ENCODE measurements around the gene FGFR3.
A peak's percentile ranks its signal among the peaks of the same experiment; 100 is the strongest.
"Not testable (repeated sequence)": the region's sequence is repeated elsewhere in the genome, so short reads cannot be mapped to it uniquely, and the experiment has no call there.

Gene FGFR3

DNA sequence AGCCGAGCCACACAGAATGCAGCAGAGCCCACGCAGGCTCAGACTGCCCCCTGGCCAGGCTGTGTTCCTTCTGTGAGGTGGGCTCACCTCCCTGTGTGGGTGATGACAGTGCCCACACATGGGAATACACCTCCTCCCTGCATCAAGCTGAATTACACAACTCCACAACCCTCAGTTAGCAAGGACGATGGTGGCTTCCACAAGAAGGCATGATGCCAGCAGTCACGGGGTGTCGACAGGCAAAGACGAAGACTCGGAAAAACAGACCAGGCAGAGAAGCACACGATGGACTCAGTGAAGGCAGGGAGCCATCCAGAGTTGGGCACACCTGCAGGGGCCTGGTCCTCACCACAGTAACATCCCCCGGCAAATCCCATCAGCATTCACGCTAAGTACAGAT is 50.8 kb downstream of the FGFR3 start:
- no peak for DNase-seq

DNA sequence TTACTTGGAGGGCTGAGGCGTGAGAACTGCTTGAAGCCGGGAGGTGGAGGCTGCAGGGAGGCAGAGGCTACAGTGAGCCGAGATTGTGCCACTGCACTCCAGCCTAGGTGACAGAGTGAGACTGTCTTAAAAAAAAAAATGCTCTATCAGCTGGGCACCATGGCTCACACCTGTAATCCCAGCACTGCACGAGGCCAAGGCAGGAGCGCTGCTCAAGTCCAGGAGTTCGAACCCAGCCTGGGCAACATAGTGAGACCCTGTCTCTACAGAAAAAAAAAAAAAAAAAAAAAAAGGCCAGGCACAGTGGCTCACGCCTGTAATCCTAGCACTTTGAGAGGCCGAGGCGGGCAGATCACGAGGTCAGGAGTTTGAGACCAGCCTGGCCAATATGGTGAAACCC is 51.5 kb downstream of the FGFR3 start:
- not testable (repeated sequence) for DNase-seq

DNA sequence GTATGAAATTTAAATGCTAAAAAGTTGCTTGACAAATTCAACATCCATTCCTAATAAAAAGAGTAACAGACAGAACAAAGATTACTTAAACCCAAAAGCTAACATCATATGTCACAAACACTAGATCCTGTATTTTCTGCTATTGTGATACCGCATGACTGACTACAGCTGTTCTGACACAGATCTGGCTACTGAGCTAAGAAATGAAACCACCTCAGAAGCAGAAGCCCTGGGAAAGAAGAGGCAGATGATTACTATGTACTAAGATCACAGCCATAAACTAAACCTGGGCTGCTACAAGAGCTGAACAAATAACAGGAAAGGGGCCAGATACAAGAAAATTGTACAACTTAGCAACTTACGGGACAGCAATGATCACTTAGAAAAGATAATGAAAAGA is 53.5 kb downstream of the FGFR3 start:
- DNase-seq = no peak

DNA sequence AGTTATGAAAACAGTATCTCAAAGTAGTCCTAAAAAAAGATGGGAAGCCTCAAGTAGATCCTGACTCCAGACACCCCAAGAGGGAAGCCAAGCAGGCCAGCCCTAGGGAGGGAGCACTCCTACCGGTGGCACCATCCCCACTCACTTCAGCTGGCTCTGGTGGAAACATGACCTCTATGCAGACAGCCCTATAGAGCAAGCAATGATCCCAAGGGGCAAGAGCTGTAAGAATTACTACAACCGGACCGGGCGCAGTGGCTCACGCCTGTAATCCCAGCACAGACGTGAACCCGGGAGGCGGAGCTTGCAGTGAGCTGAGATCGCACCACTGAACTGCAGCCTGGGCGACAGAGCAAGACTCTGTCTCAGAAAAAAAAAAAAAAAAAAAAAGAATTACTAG is 57.2 kb downstream of the FGFR3 start:
- no peak for DNase-seq

DNA sequence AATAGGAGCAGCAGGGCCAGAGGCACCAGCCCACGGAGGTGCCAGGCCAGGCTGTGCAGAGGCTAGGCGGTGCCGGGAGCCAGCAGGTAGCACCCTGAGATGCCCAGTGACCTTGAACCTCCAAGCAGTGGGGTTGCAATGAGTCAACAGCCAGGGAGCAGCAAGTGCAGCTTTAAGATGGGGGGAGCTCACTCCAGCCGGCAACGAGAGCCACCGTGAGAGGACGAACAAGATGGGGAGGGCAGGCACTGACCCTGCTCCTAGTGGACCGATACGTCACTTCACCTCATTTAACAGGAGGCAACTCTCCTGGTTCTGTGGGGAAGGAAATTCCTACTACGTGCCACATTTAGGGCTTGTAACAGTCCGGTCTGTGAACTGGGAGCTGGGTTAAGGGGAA is 58.1 kb downstream of the FGFR3 start:
- no peak for DNase-seq

DNA sequence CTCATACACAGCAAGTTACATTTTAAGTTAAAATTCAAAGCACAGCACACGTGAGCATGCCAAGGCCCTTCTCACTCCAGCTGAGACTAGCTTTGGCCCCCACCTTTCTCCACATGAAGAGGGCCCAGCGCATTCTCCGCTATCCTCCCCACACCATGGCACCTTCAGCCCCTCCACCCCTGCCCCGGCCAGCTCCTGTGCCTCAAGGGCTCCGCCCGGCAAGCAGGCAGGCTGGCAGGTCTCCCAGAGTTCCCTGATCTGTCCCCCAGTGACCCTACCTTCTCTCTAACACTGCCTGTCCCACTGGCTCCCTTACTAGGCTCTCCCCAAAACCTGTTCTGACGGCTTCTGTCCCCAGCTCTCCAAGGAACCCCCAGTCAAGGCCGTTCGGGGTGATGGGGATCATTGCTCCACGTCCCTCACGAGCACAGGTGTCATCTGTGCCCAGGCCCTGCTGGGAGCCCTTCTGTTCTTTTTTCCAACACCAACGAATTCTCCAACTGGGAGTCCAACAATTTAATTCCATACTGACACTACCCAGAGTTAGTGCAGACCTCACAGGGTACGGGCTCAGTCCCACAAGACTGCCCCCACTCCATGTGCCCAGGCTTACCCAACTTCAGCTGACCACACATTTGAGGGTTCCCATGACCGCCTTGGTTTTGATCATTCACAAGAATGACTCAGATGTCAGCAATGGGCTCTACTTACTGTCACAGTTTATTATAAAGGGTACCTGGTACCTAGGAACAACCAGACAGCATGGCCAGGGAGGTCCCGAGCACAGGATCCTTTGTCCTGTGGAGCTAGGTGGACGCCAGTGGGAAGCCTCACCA is 58.7 kb downstream of the FGFR3 start:
- no peak for DNase-seq

DNA sequence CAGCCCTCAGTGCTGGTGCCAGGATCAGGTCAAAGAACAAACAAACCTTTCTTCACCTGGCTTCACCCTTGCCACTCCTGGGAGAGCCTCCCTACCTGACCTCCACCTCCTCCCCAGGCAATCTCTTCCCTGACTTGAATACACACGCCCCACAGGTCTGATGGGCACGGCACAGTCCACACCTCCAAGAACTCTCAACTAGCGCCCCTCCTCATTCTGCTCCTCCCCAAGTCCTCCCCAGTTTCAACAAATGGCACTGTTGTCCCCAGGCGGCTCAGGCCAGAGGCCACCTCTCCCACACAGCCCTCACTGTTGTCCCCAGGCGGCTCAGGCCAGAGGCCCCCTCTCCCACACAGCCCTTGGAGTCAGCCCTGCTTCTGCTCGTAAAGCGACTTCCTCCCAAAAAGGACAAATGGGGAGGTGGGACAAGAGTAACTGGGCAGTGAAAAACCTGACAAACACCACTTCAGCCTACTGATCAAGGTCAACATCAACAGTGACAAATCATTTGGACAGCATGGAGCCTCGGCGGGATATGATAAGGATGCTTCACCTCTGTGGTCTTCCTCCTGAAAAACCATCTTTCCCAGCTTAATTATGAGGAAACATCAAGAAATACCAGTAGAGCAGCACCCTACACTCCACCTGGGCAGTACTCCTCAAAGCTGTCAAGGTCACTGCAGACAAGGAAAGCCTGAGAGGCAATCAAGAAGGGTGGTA is 60.0 kb downstream of the FGFR3 start:
- no peak for DNase-seq

DNA sequence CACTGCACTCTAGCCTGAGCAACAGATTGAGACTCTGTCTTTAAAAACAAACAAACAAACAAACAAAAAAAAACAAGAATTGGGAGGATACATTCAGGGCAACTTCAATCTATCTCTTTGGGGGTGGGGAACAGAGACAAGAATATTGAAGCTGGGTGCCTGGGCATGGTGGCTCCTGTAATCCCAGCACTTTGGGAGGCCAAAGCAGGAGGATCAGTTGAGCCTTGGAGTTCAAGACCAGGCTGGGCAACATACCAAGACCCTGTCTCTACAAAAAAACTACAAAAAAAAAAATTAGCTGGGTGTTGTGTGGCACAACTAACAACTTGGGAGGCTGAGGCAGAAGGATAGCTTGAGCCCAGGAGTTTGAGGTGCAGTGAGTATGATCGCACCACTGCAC is 61.7 kb downstream of the FGFR3 start:
- DNase-seq = no peak

DNA sequence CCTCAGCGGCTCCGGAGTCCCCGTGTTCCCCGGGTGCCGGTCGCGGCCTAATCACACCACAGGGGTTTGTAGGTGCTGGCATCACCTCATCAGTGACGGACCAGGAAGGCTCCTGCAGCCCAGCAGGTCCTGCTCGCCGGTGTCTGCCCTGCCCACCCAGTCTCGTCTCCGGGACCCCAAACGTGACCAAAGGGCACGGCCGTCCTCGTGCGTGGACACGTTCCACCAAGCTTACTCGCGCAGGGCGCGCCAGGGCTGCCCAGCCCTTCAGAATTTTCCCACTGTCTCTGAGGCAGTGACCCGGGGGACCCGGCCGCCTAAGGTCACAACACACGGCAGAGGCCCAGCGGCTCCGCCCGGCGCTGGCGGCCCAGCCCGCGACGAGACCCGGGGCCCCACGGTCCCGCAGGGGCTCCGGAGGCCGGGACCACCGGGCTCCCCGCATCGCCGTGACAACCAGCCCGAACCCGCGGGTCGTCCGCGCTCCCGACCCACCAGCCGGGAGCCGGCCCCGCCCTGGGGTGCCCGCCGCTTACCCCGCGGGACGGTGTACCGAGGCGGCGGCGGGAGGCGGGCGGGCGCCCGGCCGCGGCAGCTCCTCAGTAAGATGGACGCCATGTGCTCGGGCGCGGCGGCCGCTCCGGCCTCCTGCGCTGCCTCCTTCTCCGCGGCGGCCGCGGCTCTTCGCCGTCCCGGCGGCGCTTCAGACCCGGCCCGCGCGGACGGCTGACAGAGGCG is 62.4 kb downstream of the FGFR3 start:
- DNase-seq = peak; percentile 26

DNA sequence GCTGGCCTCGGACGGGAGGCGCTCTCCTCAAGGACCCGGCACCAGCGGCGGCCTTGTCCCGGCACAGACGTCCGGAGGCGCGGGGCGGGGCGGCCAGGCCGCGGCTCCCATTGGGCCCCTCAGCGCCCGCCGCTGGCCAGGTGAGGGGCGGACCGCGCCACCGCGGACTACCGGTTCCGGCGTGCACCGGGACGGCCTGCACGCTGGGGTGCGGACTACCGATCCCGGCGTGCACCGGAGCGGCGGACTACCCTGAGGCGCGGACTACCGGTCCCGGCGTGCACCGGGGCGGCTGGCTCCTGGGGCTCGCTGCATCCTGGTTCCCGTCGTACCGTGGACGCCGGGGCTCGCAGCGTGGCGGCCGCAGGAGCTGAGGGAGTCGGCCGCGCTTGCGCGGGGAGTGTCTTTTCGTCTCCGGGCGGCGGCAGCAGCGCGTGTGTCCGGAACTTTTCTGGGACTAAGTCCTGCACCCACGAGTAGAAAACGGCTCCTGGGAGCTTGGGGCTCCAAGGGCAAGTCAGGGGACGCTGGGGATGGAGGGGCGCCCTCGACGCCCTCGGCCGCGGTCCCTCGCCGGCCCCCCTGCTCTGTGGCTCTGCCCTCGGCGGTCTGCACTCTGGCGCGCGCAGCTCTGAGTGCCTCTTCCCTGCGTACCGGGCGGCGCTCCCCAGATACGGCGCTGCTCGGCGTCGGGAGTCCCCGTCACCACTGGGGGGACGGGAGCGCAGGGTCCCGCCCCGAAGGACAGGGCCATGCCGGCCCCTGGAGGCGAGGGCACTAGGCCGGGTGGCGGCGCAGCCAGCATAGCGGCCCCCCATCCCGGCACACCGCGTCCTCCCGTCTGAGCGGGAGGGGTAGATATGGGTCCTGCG is 63.2 kb downstream of the FGFR3 start, which contains the start of gene LETM1:
LETM1 (minus strand) TSS at position 86 of the 872 bp plus-strand sequence. CDS start 206 bp downstream, outside the sequence.
- DNase-seq = peak; percentile 94

DNA sequence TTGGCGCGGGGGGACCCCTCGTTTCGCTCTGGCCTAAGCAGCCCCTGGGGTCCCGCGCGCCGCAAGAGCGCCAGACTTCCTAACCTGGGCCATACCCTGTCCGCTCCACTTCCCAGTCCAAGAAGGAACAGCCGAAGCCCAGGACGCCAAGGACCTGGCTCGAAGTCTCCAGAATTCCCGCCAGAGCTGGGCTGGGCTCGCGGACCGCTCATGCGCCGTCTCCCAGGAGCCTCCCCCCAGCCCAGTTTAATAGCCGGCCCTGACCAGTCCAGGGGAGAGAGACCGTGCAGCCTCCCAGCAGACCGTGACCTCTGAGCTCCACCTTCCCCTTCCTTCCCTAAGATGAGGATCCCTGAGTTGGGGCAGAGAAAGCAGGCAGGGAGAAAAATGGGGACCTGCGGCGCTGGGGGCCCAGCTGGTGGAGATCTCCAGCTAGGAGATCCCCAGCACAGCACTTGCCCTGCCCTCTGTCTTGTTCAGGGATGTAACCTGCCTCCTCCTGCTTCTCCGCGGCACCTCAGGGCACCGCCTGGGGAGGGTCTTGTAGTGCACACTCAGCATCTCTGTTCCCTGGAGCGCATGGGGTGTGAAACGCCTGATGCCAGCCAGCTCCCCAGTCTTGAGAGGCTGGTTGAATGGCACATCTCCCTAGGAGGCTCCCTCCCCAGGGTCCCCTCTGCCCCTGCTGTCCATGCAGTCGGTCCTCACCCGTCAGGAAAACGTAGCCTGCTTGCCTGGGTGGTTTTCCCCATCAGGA is 64.0 kb downstream of the FGFR3 start:
- no peak for DNase-seq

DNA sequence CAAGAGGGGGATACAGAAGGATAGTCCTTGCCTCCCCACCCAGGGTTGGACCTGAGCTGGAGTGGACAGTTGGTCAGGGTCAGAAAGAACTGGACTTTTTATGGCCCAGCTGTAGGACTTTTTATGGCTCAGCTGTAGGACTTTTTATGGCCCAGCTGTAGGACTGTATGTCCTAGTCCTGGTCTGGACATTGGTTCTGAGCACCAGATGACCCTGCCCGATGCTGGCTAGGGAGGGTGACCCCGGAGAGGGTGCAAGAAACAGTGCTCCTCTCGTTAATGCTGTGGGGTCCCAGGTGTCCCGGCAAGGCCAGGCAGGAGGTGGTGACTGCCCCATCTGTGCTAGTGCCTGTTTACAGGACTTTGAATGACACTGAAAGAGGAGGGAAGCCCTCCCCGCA is 64.8 kb downstream of the FGFR3 start:
- no peak for DNase-seq

Data from stimulated activated CD4-positive, alpha-beta T cell treated with anti-CD3 and anti-CD28 coated beads, Interleukin-4, amount 100 ng/mL, for 1 hour (primary cell).